Measurements from ENCODE around the gene QRFP. TPM values are rescaled to one million over a fixed set of nuclear protein-coding genes. Genes with fewer than 3 reads are reported as not detected.
A peak's percentile ranks its signal among the peaks of the same experiment; 100 is the strongest.

The QRFP gene
- total RNA-seq, 2 donors from 2014 or later = not detected

- Mint-ChIP-seq H3K4me3 (no peak overlapping the region), H3K9me3 (no peaks in the 10 kb centered on the region), H3K4me1 (peaks cover 2% of the 10 kb centered on the region), H3K27me3 (ENCODE audit: insufficient read depth) (no peaks in the 10 kb centered on the region), H3K36me3 (ENCODE audit: low read depth) (peaks cover 74% of the 10 kb centered on the region), H3K27ac (peak overlapping the region; percentile 62)
- Histone ChIP-seq H3K36me3 (ENCODE audit: control insufficient read depth, insufficient read depth, low read length) (peaks cover 67% of the 10 kb centered on the region), H3K4me1 (ENCODE audit: control insufficient read depth, insufficient read depth, low read length) (no peaks in the 10 kb centered on the region), H3K4me3 (ENCODE audit: low read length) (no peak overlapping the region), H3K27ac (ENCODE audit: low read depth, low read length) (no peak overlapping the region), H3K9me3 (ENCODE audit: control insufficient read depth, low read length) (no peaks in the 10 kb centered on the region), H3K27me3 (ENCODE audit: control insufficient read depth, insufficient read depth, low read length, poor library complexity, severe bottlenecking) (no peaks in the 10 kb centered on the region), H3K9ac (ENCODE audit: extremely low read depth, low read length, poor library complexity, severe bottlenecking) (no peak overlapping the region)
- no peak for DNase-seq
- no peak for TF ChIP-seq CTCF (conservative IDR thresholded peaks at IDR 0.05)
- WGBS, 2 experiments (ENCODE audit: insufficient coverage in 1 of 2, insufficient read length in 1 of 2) = 91 to 94% methylated on average over 10 of the region's 10 CpGs
Measured at GRCh38 chr9:130871395-130872062, 25.1 kb downstream of the QRFP start.

- no peak for TF ChIP-seq CTCF (conservative IDR thresholded peaks at IDR 0.05)
- Mint-ChIP-seq H3K36me3 (ENCODE audit: low read depth) (peaks cover 72% of the 10 kb centered on the region), H3K27me3 (ENCODE audit: insufficient read depth) (no peaks in the 10 kb centered on the region), H3K27ac (peak overlapping the region; percentile 62), H3K4me3 (no peak overlapping the region), H3K9me3 (no peaks in the 10 kb centered on the region), H3K4me1 (peaks cover 2% of the 10 kb centered on the region)
- no peaks in the 10 kb centered on the region for H3K27me3 ChIP-seq (ENCODE audit: control insufficient read depth, insufficient read depth, low read length, poor library complexity, severe bottlenecking)
- H3K9ac ChIP-seq (ENCODE audit: extremely low read depth, low read length, poor library complexity, severe bottlenecking) = no peak overlapping the region
- H3K4me3 ChIP-seq (ENCODE audit: low read length) = no peak overlapping the region
- H3K27ac ChIP-seq (ENCODE audit: low read depth, low read length) = no peak overlapping the region
- 87 to 91% methylated on average over 16 to 17 of the region's 17 CpGs for WGBS, 2 experiments (ENCODE audit: insufficient coverage in 1 of 2, insufficient read length in 1 of 2)
- DNase-seq = no peak
- H3K36me3 ChIP-seq (ENCODE audit: control insufficient read depth, insufficient read depth, low read length) = peaks cover 61% of the 10 kb centered on the region
- H3K9me3 ChIP-seq (ENCODE audit: control insufficient read depth, low read length) = no peaks in the 10 kb centered on the region
- no peaks in the 10 kb centered on the region for H3K4me1 ChIP-seq (ENCODE audit: control insufficient read depth, insufficient read depth, low read length)
Measured at GRCh38 chr9:130870491-130871381, 25.9 kb downstream of the QRFP start.

DNA sequence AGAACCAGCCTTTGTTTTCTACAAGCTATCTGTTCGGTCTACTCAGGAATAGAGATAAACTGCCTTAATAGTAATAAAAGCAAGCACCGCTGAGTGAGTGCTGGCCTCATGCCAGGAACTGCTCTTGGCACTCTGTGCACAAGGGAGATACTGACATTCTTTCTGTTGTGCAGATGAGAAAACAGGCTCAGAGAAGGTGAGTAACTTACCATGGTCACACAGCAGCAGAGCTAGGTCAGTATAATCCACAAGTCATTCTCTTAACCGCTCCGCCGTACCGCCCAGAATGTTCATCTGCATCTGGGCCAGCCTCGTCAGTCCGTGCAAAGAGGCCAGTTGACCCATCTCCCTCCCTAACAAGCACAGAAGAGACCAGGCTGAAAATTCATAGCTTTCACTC lies 27.4 kb downstream of the QRFP start:
- no peak overlapping the region for H3K4me3 Mint-ChIP-seq
- Histone ChIP-seq H3K9me3 (ENCODE audit: control insufficient read depth, low read length) (no peaks in the 10 kb centered on the region), H3K36me3 (ENCODE audit: control insufficient read depth, insufficient read depth, low read length) (peaks cover 58% of the 10 kb centered on the region), H3K27me3 (ENCODE audit: control insufficient read depth, insufficient read depth, low read length, poor library complexity, severe bottlenecking) (no peaks in the 10 kb centered on the region), H3K27ac (ENCODE audit: low read depth, low read length) (no peak overlapping the region), H3K9ac (ENCODE audit: extremely low read depth, low read length, poor library complexity, severe bottlenecking) (no peak overlapping the region), H3K4me3 (ENCODE audit: low read length) (no peak overlapping the region), H3K4me1 (ENCODE audit: control insufficient read depth, insufficient read depth, low read length) (no peaks in the 10 kb centered on the region)
- peaks cover 2% of the 10 kb centered on the region for H3K4me1 Mint-ChIP-seq
- TF ChIP-seq CTCF (conservative IDR thresholded peaks at IDR 0.05) = no peak
- H3K9me3 Mint-ChIP-seq = no peaks in the 10 kb centered on the region
- H3K27ac Mint-ChIP-seq = no peak overlapping the region
- DNase-seq = no peak
- 93 to 100% methylated on average over 6 to 8 of the region's 8 CpGs for WGBS, 2 experiments (ENCODE audit: insufficient coverage in 1 of 2, insufficient read length in 1 of 2)
- H3K27me3 Mint-ChIP-seq (ENCODE audit: insufficient read depth) = no peaks in the 10 kb centered on the region
- H3K36me3 Mint-ChIP-seq (ENCODE audit: low read depth) = peaks cover 68% of the 10 kb centered on the region
